K562 (cell line): ENCODE results near the gene NXT1. TPM values are rescaled to one million over a fixed set of nuclear protein-coding genes. Genes with fewer than 3 reads are reported as not detected.
A peak's percentile ranks its signal among the peaks of the same experiment; 100 is the strongest.

Experiments used
- C11orf30 ChIP-seq: fragments of 450-650 bp; IDR thresholded peaks from 2 replicates; pipeline ENCODE4 v1.6.1; 2016; ENCODE audit warnings: low read depth, mild to moderate bottlenecking
- CHCHD3 ChIP-seq: fragments of 250-450 bp; sonication (Bioruptor Pico); IDR thresholded peaks from 2 replicates; pipeline ENCODE4 v2.1.2; 2022; ENCODE audit warnings: mild to moderate bottlenecking
- HDAC3 ChIP-seq: fragments of 450-650 bp; IDR thresholded peaks from 2 replicates; pipeline ENCODE4 v1.6.1; 2018; ENCODE audit warnings: borderline replicate concordance, mild to moderate bottlenecking, moderate library complexity; ENCODE audit not compliant: partially characterized antibody
- KLF1 ChIP-seq: fragments of 450-650 bp; IDR thresholded peaks from 2 replicates; pipeline ENCODE4 v1.6.1; 2016; ENCODE audit warnings: missing genetic modification characterization, missing compliant biosample characterization
- PML ChIP-seq: IDR thresholded peaks from 2 replicates; pipeline ENCODE4 v1.6.1; 2012; ENCODE audit warnings: low read length, inconsistent platforms
- SMAD1 ChIP-seq: fragments of 150-350 bp; IDR thresholded peaks from 2 replicates; pipeline ENCODE4 v1.6.1; 2014; ENCODE audit warnings: low read length, low read depth; ENCODE audit not compliant: partially characterized antibody
- SMARCB1 ChIP-seq: IDR thresholded peaks from 2 replicates; pipeline ENCODE4 v1.6.1; 2011; ENCODE audit warnings: improper control_type of control experiment, low read depth; ENCODE audit not compliant: insufficient read length
- SRSF1 ChIP-seq: fragments of 200-400 bp; formaldehyde crosslinking; IDR thresholded peaks from 2 replicates; pipeline ENCODE4 v1.6.1; 2017; ENCODE audit warnings: mild to moderate bottlenecking, low read depth, low read length, moderate library complexity
- SRSF7 ChIP-seq: fragments of 200-400 bp; formaldehyde crosslinking; optimal IDR thresholded peaks from 2 replicates; pipeline ENCODE3; 2017; ENCODE audit warnings: mild to moderate bottlenecking, low read depth, low read length
- ZBTB34 ChIP-seq: fragments of 250-450 bp; sonication (Bioruptor Pico); IDR thresholded peaks from 2 replicates; pipeline ENCODE4 v1.8.0; 2021; ENCODE audit warnings: mild to moderate bottlenecking, moderate library complexity
- ZBTB7A ChIP-seq: IDR thresholded peaks from 2 replicates; pipeline ENCODE4 v1.6.1; 2011; ENCODE audit warnings: low read depth, mild to moderate bottlenecking, low read length, moderate library complexity, borderline replicate concordance; ENCODE audit not compliant: control insufficient read depth
- ZFP1 ChIP-seq: fragments of 450-650 bp; formaldehyde crosslinking; IDR thresholded peaks from 2 replicates; pipeline ENCODE4 v1.4.0; 2020; ENCODE audit warnings: mild to moderate bottlenecking, mixed read lengths
- ZNF407 ChIP-seq: fragments of 450-650 bp; IDR thresholded peaks from 2 replicates; pipeline ENCODE4 v1.6.1; 2016; ENCODE audit warnings: low read depth
- ZNF696 ChIP-seq: fragments of 250-450 bp; sonication (Bioruptor Pico); conservative IDR thresholded peaks from 2 replicates; pipeline ENCODE4 v1.4.0; 2020; ENCODE audit warnings: mild to moderate bottlenecking, moderate library complexity
- polyA plus RNA-seq, 8 experiments: library from polyadenylated mRNA; depleted of rRNA in 4 of 8; stranded (reverse) in 5 of 8; unstranded in 3 of 8; fragments of >200 nt; fragmentation: Nextera tagmentation in 2 of 8; fragmentation: Illumina TruSeq in 1 of 8; extraction: Ambion mirVana in 2 of 8; extraction: Trizol in 1 of 8; gene quantifications; 2 replicates each; pipeline versions ENCODE4 v1.2.1 to v1.2.3, GENCODE V29; 2011 to 2014; ENCODE audit warnings: inconsistent platforms in 1 of 8, missing spikeins in 1 of 8
- total RNA-seq, 7 experiments: library from RNA; depleted of rRNA in 6 of 7; stranded (reverse); fragments of >200 nt in 6 of 7; fragmentation: Illumina TruSeq in 2 of 7; extraction: Trizol in 2 of 7; gene quantifications; 2 replicates each; pipeline versions ENCODE4 v1.2.1 to v1.2.3, GENCODE V29; 2011 to 2021; ENCODE audit warnings: low replicate concordance in 1 of 7
- TF ChIP-seq, protein P1 (sequence below): fragments of 450-650 bp; IDR thresholded peaks from 2 replicates; pipeline ENCODE4 v1.6.1; 2016
- TF ChIP-seq, protein P2 (sequence below): sonication (generic); formaldehyde crosslinking; IDR thresholded peaks from 2 replicates; pipeline ENCODE4 v1.8.0; 2022; ENCODE audit warnings: missing genetic modification reagents, mild to moderate bottlenecking, moderate library complexity, borderline replicate concordance

The NXT1 gene
- total and polyA plus RNA-seq, 9 of the 15 experiments (the other 6 are each of a cell fraction or from before 2014, with no cell fraction given): 7.7 to 50.9 (median 35.6) TPM

- TF ChIP-seq ZNF407 (no peak), ZNF696 (no peak), SRSF7 (no peak), ZBTB34 (no peak), HDAC3 (no peak), CHCHD3 (CRISPR knock-in tag) (no peak), SRSF1 (no peak), SMARCB1 (no peak), ZBTB7A (peak; percentile 67; the same call in 1 of the 2 replicates), ZFP1 (CRISPR knock-in tag) (no peak), SMAD1 (peak; percentile 59), KLF1 (tag) (no peak), C11orf30 (peak; percentile 66; the same call in 1 of the 2 replicates), PML (peak; percentile 64)
- TF ChIP-seq, protein P1, sequence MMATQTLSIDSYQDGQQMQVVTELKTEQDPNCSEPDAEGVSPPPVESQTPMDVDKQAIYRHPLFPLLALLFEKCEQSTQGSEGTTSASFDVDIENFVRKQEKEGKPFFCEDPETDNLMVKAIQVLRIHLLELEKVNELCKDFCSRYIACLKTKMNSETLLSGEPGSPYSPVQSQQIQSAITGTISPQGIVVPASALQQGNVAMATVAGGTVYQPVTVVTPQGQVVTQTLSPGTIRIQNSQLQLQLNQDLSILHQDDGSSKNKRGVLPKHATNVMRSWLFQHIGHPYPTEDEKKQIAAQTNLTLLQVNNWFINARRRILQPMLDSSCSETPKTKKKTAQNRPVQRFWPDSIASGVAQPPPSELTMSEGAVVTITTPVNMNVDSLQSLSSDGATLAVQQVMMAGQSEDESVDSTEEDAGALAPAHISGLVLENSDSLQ: peak; percentile 61
- TF ChIP-seq, protein P2, sequence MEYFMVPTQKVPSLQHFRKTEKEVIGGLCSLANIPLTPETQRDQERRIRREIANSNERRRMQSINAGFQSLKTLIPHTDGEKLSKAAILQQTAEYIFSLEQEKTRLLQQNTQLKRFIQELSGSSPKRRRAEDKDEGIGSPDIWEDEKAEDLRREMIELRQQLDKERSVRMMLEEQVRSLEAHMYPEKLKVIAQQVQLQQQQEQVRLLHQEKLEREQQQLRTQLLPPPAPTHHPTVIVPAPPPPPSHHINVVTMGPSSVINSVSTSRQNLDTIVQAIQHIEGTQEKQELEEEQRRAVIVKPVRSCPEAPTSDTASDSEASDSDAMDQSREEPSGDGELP (CRISPR knock-in tag): peak; percentile 99
Observed at GRCh38 chr20:23361476-23362391, 11.1 kb downstream of the NXT1 start, which contains the start of gene GZF1 (continued).
